ENCODE measurements around the gene CTNNBIP1.

- TF ChIP-seq, protein P1, sequence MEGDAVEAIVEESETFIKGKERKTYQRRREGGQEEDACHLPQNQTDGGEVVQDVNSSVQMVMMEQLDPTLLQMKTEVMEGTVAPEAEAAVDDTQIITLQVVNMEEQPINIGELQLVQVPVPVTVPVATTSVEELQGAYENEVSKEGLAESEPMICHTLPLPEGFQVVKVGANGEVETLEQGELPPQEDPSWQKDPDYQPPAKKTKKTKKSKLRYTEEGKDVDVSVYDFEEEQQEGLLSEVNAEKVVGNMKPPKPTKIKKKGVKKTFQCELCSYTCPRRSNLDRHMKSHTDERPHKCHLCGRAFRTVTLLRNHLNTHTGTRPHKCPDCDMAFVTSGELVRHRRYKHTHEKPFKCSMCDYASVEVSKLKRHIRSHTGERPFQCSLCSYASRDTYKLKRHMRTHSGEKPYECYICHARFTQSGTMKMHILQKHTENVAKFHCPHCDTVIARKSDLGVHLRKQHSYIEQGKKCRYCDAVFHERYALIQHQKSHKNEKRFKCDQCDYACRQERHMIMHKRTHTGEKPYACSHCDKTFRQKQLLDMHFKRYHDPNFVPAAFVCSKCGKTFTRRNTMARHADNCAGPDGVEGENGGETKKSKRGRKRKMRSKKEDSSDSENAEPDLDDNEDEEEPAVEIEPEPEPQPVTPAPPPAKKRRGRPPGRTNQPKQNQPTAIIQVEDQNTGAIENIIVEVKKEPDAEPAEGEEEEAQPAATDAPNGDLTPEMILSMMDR (optimal IDR thresholded peaks at IDR 0.05 in 1 of 3, IDR thresholded peaks at IDR 0.05 in 1 of 3, conservative IDR thresholded peaks at IDR 0.05 in 1 of 3; ENCODE audit: extremely low read depth in 1 of 3, insufficient read depth in 2 of 3, low read length in 3 of 3): no peak
- TF ChIP-seq EZH2 (IDR thresholded peaks at IDR 0.05; ENCODE audit: low read length): no peak
Observed at GRCh38 chr1:9852410-9853248, 57.4 kb downstream of the CTNNBIP1 start.

Data from keratinocyte (primary cell).